Activated CD4-positive, alpha-beta T cell treated with anti-CD3 and anti-CD28 coated beads for 48 hours (primary cell): ENCODE data around the gene PRRT3.
"Not testable (repeated sequence)": the region's sequence is repeated elsewhere in the genome, so short reads cannot be mapped to it uniquely, and the experiment has no call there.

Source experiments
- DNase-seq: peaks from one replicate; pipeline ENCODE4 v3.0.0-alpha.2; 2020

PRRT3 gene

DNA sequence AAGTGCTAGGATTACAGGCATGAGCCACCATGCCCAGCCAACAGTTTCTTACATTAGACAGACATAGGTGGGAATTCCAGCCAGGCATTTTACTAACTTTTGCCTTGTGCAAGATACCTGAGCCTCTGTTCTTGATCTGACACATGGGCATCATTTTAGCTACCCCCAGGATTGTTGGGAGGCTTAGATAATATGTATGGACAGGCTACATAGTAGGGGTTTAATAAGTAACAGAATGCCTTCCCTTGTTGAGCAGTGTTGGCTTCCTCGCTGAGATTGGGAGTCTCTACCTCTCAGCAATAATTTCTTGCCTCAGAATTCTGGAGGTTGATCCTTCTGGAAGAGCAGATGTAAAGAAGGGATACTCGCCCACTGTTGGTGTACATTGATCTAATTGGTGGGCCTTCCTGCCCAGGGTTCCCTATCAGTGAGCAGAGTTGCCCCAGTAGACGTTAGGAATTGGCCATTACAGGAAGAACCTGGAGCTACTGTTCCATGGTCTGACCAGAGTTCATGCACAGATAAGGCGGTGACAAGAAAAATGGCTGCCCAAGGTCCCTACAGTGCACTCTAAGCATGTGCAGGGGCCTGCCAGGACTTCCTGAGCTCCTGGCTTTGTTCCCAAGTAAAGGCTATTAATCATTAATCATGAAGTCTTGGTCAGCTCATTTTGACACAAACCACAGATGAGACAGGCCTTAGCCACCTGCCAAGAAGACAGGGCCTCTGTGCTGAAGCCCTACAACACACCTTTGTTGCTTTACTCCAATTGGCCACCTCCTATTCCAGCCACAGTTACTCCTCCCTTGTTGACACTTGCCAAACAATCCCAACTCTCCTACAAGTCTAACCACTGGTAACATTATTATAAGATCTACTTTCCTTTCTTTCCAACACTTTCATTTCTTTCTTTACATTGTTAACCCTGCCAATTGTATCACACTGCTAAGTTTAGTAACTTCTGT lies 54.5 kb downstream of the PRRT3 start:
- no peak for DNase-seq

DNA sequence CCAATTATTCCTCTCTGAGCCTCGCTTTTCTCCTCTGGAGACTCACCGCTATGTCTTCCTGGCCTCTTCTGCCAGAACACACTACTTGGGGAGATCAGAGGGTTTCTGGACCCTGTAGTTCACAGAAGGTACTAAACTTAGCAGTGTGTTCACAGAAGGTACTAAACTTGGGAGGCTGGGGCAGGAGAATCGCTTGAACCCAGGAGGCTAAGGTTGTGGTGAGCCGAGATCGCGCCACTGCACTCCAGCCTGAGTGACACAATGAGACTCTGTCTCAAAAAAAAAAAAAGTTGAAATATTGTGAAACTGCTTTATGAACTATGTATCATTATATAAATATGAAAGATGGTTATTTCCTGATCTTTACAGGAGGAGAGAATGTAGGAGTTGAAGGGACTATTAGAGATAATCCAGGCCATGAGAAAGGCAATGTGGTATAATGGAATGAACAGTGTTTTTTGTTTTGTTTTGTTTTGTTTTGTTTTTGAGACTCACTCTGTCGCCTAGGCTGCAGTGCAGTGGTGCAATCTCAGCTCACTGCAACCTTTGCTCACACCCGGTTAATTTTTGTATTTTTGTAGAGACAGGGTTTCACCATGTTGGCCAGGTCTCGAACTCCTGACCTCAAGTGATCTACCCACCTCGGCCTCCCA lies 55.3 kb downstream of the PRRT3 start:
- not testable (repeated sequence) for DNase-seq

DNA sequence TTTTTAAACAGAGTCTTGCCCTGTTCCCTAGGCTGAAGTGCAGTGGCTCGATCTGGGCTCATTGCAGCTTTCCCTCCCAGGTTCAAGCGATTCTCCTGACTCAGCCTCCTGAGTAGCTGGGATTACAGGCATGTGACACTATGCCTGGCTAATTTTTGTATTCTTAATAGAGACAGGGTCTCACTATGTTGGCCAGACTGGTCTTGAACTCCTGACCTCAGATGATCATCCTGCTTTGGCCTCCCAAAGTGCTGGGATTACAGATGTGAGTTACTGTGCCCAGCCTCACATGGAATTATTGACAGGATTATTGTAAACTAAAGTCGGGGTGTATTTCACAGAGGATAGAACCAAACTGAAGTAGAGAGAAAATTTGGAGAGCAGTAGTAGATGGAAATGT lies 56.5 kb downstream of the PRRT3 start:
- DNase-seq = not testable (repeated sequence)
